IMR-90 (cell line): ENCODE results near the gene KLRF1. TPM values are rescaled to one million over a fixed set of nuclear protein-coding genes. Genes with fewer than 3 reads are reported as not detected.

Experiments used
- ATAC-seq: fragments of 200-7000 bp; cut with Tn5 transposase; 2 replicates; pipeline ENCODE4 v1.9.1; 2020; ENCODE audit warnings: low read depth, mild to moderate bottlenecking, moderate library complexity
- BruUV-seq: library from RNA; stranded (reverse); fragments of 400-500 nt; replicated peaks from 2 replicates; lab custom pipeline; 2021; lab: Mats Ljungman, UMichigan
- CTCF ChIA-PET: fragments of 300-600 bp; formaldehyde crosslinking; extraction: SDS; loops from one replicate; lab custom pipeline; 2021; ENCODE audit warnings: antibody characterized with exemption; lab: Yijun Ruan, JAX
- POLR2A ChIA-PET: fragments of 300-600 bp; sonication (Branson Sonifier 250); formaldehyde crosslinking; loops from one replicate; lab custom pipeline; 2022; ENCODE audit warnings: antibody characterized with exemption; ENCODE audit not compliant: unreplicated experiment; lab: Charles Lee
- DNase-seq: peaks from one replicate; pipeline ENCODE4 v3.0.0; 2013
- H2AFZ ChIP-seq: replicated peaks from 2 replicates; pipeline ENCODE3; 2013; ENCODE audit warnings: low read length, mild to moderate bottlenecking; ENCODE audit not compliant: poor library complexity
- H2AK5ac ChIP-seq: 2 replicates; pipeline ENCODE4 v1.6.1; 2013; ENCODE audit warnings: low read depth, low read length, inconsistent platforms
- H2AK9ac ChIP-seq: replicated peaks from 2 replicates; pipeline ENCODE3; 2013; ENCODE audit warnings: mild to moderate bottlenecking, low read depth, low read length, moderate library complexity; ENCODE audit not compliant: poor library complexity
- H2BK120ac ChIP-seq: 2 replicates; pipeline ENCODE4 v1.6.1; 2013; ENCODE audit warnings: low read depth, low read length, inconsistent platforms
- H2BK15ac ChIP-seq: 3 replicates; pipeline ENCODE4 v1.6.1; 2013; ENCODE audit warnings: low read depth, low read length, inconsistent platforms
- H2BK20ac ChIP-seq: 2 replicates; pipeline ENCODE4 v1.6.1; 2013; ENCODE audit warnings: low read depth, mild to moderate bottlenecking, inconsistent platforms, low read length, moderate library complexity
- H2BK5ac ChIP-seq: 2 replicates; pipeline ENCODE4 v1.6.1; 2013; ENCODE audit warnings: mild to moderate bottlenecking, low read depth, low read length, inconsistent platforms; ENCODE audit not compliant: poor library complexity, severe bottlenecking
- H3K14ac ChIP-seq: replicated peaks from 2 replicates; pipeline ENCODE4 v1.6.1; 2013; ENCODE audit warnings: low read depth, low read length, inconsistent platforms
- H3K18ac ChIP-seq: 2 replicates; pipeline ENCODE4 v1.6.1; 2013; ENCODE audit warnings: low read depth, low read length, control low read depth
- H3K23ac ChIP-seq: 2 replicates; pipeline ENCODE4 v1.6.1; 2013; ENCODE audit warnings: low read depth, low read length, inconsistent platforms
- H3K27ac ChIP-seq: 2 replicates; pipeline ENCODE4 v1.5.1; 2013; ENCODE audit warnings: mild to moderate bottlenecking, control low read depth, low read length; ENCODE audit not compliant: insufficient read depth
- H3K27me3 ChIP-seq: 2 replicates; pipeline ENCODE4 v1.6.1; 2013; ENCODE audit warnings: low read length; ENCODE audit not compliant: control insufficient read depth, insufficient read depth
- H3K36me3 ChIP-seq: 2 replicates; pipeline ENCODE4 v1.6.1; 2013; ENCODE audit warnings: low read length, mixed read lengths; ENCODE audit not compliant: control insufficient read depth, insufficient read depth
- H3K4ac ChIP-seq: 2 replicates; pipeline ENCODE4 v1.6.1; 2013; ENCODE audit warnings: low read depth, low read length, inconsistent platforms
- H3K4me1 ChIP-seq: 2 replicates; pipeline ENCODE4 v1.6.1; 2013; ENCODE audit warnings: low read length, mixed read lengths; ENCODE audit not compliant: control insufficient read depth, insufficient read depth
- H3K4me2 ChIP-seq: 2 replicates; pipeline ENCODE4 v1.6.1; 2013; ENCODE audit warnings: low read depth, mild to moderate bottlenecking, control low read depth, low read length, moderate library complexity
- H3K4me3 ChIP-seq: 2 replicates; pipeline ENCODE4 v1.5.1; 2013; ENCODE audit warnings: low read depth, mild to moderate bottlenecking, control low read depth, low read length, moderate library complexity; ENCODE audit not compliant: insufficient read depth
- H3K56ac ChIP-seq: 2 replicates; pipeline ENCODE4 v1.6.1; 2013; ENCODE audit warnings: low read length, inconsistent platforms; ENCODE audit not compliant: insufficient read depth; ENCODE audit errors: extremely low read depth
- H3K79me1 ChIP-seq, 2 experiments: 2 replicates each; pipeline ENCODE4 v1.6.1; 2013; ENCODE audit warnings: low read length in 2 of 2, inconsistent platforms in 1 of 2, low read depth in 1 of 2
- H3K9ac ChIP-seq: 2 replicates; pipeline ENCODE4 v1.6.1; 2013; ENCODE audit warnings: low read depth, low read length, control low read depth
- H3K9me1 ChIP-seq: 2 replicates; pipeline ENCODE4 v1.6.1; 2013; ENCODE audit warnings: low read length, inconsistent platforms; ENCODE audit not compliant: insufficient read depth
- H3K9me3 ChIP-seq: 2 replicates; pipeline ENCODE4 v1.6.1; 2013; ENCODE audit warnings: low read length; ENCODE audit not compliant: control insufficient read depth, insufficient read depth
- H4K20me1 ChIP-seq: 2 replicates; pipeline ENCODE4 v1.6.1; 2013; ENCODE audit warnings: low read length, inconsistent platforms; ENCODE audit not compliant: insufficient read depth
- H4K5ac ChIP-seq: 2 replicates; pipeline ENCODE4 v1.6.1; 2013; ENCODE audit warnings: mild to moderate bottlenecking, low read depth, low read length, control low read depth
- H4K8ac ChIP-seq, 2 experiments: 2 replicates each; pipeline ENCODE4 v1.6.1; 2013; ENCODE audit warnings: low read depth in 2 of 2, low read length in 2 of 2, control low read depth in 1 of 2, inconsistent platforms in 1 of 2
- H4K91ac ChIP-seq: 2 replicates; pipeline ENCODE4 v1.6.1; 2013; ENCODE audit warnings: low read depth, low read length, inconsistent platforms; ENCODE audit not compliant: insufficient read depth
- CEBPB ChIP-seq: IDR thresholded peaks from 2 replicates; pipeline ENCODE4 v1.6.1; 2012; ENCODE audit warnings: low read depth, low read length, improper control_type of control experiment
- MXI1 ChIP-seq: IDR thresholded peaks from 2 replicates; pipeline ENCODE4 v1.6.1; 2012; ENCODE audit warnings: low read depth, mild to moderate bottlenecking, low read length, moderate library complexity, borderline replicate concordance
- NFE2L2 ChIP-seq: fragments of 150-350 bp; IDR thresholded peaks from 2 replicates; pipeline ENCODE4 v1.6.1; 2016; ENCODE audit warnings: low read depth, mild to moderate bottlenecking, low read length
- POLR2A ChIP-seq: IDR thresholded peaks from 2 replicates; pipeline ENCODE4 v1.6.1; 2012; ENCODE audit warnings: mild to moderate bottlenecking, low read depth, low read length
- RFX5 ChIP-seq: IDR thresholded peaks from 2 replicates; pipeline ENCODE4 v1.8.0; 2012; ENCODE audit warnings: low read depth, mild to moderate bottlenecking, low read length, moderate library complexity
- SMC3 ChIP-seq: fragments of 150-350 bp; IDR thresholded peaks from 2 replicates; pipeline ENCODE4 v1.6.1; 2016; ENCODE audit warnings: low read depth, mild to moderate bottlenecking, antibody characterized with exemption, low read length, moderate library complexity
- WGBS, 2 experiments: methylation state at CpG; one replicate each; pipeline versions ENCODE4 v1.1.5 to v1.1.7; 2013; ENCODE audit warnings: missing lambda C conversion rate in 2 of 2; ENCODE audit not compliant: insufficient read length in 1 of 2; ENCODE audit errors: extremely low coverage in 2 of 2; 5-methylcytosine and 5-hydroxymethylcytosine counted together
- dilution Hi-C: fragments of 300-500 bp; cut with HindIII; formaldehyde crosslinking; loops from one replicate; pipeline ENCODE4 v1.14.3; 2018; ENCODE audit warnings: low sequenced_read_pairs; ENCODE audit not compliant: unreplicated experiment
- in situ Hi-C: fragments of 300-500 bp; cut with MboI; formaldehyde crosslinking; loops from 3 replicates; pipeline ENCODE4 v1.14.3; 2019; ENCODE audit warnings: low sequenced_read_pairs, inconsistent platforms, mixed read lengths
- intact Hi-C: fragments of 100-400 bp; cut with micrococcal nuclease; formaldehyde crosslinking; loops from 2 replicates; pipeline ENCODE4 v1.10.0; 2022
- polyA plus RNA-seq, 3 experiments: library from polyadenylated mRNA; depleted of rRNA; stranded (reverse); fragments of >200 nt; gene quantifications; 2 replicates each; pipeline ENCODE4 v1.2.3, GENCODE V29; 2012; ENCODE audit warnings: low replicate concordance in 1 of 3
- total RNA-seq: library from RNA; depleted of rRNA; stranded (reverse); fragments of >200 nt; gene quantifications from 2 replicates; pipeline ENCODE4 v1.2.3, GENCODE V29; 2012
- TF ChIP-seq, protein P1 (sequence below): conservative IDR thresholded peaks from 2 replicates; pipeline ENCODE4 v1.5.1; 2012; ENCODE audit warnings: mild to moderate bottlenecking, low read depth, low read length, improper control_type of control experiment
- TF ChIP-seq, protein P2 (sequence below): fragments of 150-350 bp; IDR thresholded peaks from 2 replicates; pipeline ENCODE4 v1.6.1; 2016; ENCODE audit warnings: low read depth, mild to moderate bottlenecking, low read length, moderate library complexity, borderline replicate concordance

KLRF1 gene
- total and polyA plus RNA-seq, 2 of the 4 experiments (the other 2 are of a cell fraction), result not detected

DNA sequence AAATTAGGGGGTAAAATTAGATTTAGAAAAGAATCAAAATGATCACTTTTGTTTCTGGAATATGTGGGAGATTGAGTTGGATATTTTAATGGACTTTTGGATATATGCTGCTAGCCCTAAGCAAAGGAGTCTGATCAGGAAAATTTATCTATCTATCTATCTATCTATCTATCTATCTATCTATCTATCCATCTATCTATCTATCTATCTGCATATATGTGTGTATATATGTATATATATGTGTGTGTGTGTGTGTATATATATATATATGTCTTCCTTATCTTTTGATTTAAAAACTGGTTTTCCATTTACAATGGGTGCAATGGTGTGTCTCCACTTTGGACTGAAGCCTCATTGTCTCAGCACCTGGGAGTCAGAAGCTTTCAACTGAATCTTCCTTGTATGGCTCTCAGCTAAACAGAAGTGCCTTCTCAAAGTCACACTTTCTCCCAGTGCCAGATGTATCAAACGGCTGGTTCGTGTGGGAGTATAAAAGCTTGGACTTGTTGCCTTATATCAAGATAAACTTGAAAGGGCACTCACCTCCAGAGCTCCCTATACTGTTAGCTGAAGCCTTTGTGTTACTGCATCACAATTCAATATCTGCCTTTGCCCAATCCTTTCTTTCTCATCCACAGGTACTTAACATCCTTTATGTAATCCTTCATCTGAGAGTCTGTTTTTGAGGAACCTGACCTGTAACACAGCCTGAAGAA is 34.9 kb upstream of the KLRF1 start:
- ATAC-seq, result peak; percentile 21
- no peak overlapping the region for H3K4me3 ChIP-seq
- peak overlapping the region; percentile 69 for H3K27ac ChIP-seq
- no peaks in the 10 kb centered on the region for H3K27me3 ChIP-seq
- peak overlapping the region; percentile 11 for H3K14ac ChIP-seq
- no peaks in the 10 kb centered on the region for H3K36me3 ChIP-seq
- no peak for DNase-seq
- peak overlapping the region; percentile 5; the same call in 1 of the 2 replicates for H3K4me2 ChIP-seq
- H3K18ac ChIP-seq, result peak overlapping the region; percentile 96; the same call in 1 of the 2 replicates
- 0 out of 2 replicates have a peak, but pooled peaks cover 2% of the 10 kb centered on the region for H3K9me1 ChIP-seq
- no peak overlapping the region for H2AK9ac ChIP-seq
- TF ChIP-seq SMC3, result no peak
- TF ChIP-seq RFX5, result no peak
- TF ChIP-seq, protein P1, sequence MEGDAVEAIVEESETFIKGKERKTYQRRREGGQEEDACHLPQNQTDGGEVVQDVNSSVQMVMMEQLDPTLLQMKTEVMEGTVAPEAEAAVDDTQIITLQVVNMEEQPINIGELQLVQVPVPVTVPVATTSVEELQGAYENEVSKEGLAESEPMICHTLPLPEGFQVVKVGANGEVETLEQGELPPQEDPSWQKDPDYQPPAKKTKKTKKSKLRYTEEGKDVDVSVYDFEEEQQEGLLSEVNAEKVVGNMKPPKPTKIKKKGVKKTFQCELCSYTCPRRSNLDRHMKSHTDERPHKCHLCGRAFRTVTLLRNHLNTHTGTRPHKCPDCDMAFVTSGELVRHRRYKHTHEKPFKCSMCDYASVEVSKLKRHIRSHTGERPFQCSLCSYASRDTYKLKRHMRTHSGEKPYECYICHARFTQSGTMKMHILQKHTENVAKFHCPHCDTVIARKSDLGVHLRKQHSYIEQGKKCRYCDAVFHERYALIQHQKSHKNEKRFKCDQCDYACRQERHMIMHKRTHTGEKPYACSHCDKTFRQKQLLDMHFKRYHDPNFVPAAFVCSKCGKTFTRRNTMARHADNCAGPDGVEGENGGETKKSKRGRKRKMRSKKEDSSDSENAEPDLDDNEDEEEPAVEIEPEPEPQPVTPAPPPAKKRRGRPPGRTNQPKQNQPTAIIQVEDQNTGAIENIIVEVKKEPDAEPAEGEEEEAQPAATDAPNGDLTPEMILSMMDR, result no peak
- no peak for TF ChIP-seq CEBPB
- no peak for TF ChIP-seq NFE2L2
- TF ChIP-seq MXI1, result no peak
- no peak for TF ChIP-seq POLR2A
- TF ChIP-seq, protein P2, sequence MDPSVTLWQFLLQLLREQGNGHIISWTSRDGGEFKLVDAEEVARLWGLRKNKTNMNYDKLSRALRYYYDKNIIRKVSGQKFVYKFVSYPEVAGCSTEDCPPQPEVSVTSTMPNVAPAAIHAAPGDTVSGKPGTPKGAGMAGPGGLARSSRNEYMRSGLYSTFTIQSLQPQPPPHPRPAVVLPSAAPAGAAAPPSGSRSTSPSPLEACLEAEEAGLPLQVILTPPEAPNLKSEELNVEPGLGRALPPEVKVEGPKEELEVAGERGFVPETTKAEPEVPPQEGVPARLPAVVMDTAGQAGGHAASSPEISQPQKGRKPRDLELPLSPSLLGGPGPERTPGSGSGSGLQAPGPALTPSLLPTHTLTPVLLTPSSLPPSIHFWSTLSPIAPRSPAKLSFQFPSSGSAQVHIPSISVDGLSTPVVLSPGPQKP, result no peak
- H2BK120ac ChIP-seq, result peak overlapping the region; percentile 83
- BruUV-seq, result no TSS peak
- H3K9me3 ChIP-seq, result no peaks in the 10 kb centered on the region
- dilution Hi-C loops, result no loop called here
- CTCF ChIA-PET, result no interaction called here
- peak overlapping the region; percentile 86 for H3K4ac ChIP-seq
- H2AFZ ChIP-seq, result no peak overlapping the region
- peak overlapping the region; percentile 68; the same call in 1 of the 2 replicates for H3K56ac ChIP-seq
- H4K20me1 ChIP-seq, result no peaks in the 10 kb centered on the region
- peak overlapping the region; percentile 96 for H2BK20ac ChIP-seq
- POLR2A ChIA-PET, result no interaction called here
- peak overlapping the region; percentile 31 for H2AK5ac ChIP-seq
- intact Hi-C loops, result no loop called here
- no CpG with 5 or more reads among the region's 2 CpGs for WGBS, 2 experiments
- H4K8ac ChIP-seq, result peak overlapping the region in 1 of 2 experiments; percentile 53; a peak in 2 of 4 replicates
- H3K4me1 ChIP-seq, result peaks cover 2% of the 10 kb centered on the region; the same call in 1 of the 2 replicates
- peak overlapping the region; percentile 2 for H3K23ac ChIP-seq
- H4K91ac ChIP-seq, result peak overlapping the region; percentile 84; the same call in 1 of the 2 replicates
- no peaks in the 10 kb centered on the region for H3K79me1 ChIP-seq
- H2BK15ac ChIP-seq, result peak overlapping the region; percentile 25; the same call in 1 of the 3 replicates
- no peak overlapping the region for H3K9ac ChIP-seq
- H4K5ac ChIP-seq, result peak overlapping the region; percentile 72; the same call in 1 of the 2 replicates
- in situ Hi-C loops, result no loop called here
- peak overlapping the region; percentile 83 for H2BK5ac ChIP-seq
